Measurements from ENCODE around the gene GOLGA8B.
"Not testable (repeated sequence)": the region's sequence is repeated elsewhere in the genome, so short reads cannot be mapped to it uniquely, and the experiment has no call there.

The GOLGA8B gene

DNA sequence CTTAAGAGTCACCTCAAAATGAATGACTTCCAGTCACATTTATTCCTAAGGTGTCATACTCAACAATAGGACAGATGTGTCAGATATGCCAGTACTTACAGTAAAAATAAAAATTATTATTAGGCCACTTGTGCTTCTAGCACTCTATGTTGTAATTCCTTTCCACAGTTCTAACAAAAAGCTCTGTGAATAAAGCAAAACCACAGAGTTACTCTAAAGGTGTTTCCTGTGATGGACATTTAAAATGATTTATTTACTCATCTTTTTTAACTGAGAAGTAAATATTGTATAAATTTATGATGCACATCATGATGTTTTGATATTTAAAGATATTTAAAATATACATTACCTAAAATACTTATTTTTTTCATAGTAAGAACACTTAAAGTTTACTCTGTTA lies 13.9 kb upstream of the GOLGA8B start:
- Histone ChIP-seq H3K27ac (no peak overlapping the region), H3K4me3 (no peak overlapping the region)
- TF ChIP-seq, protein P1, sequence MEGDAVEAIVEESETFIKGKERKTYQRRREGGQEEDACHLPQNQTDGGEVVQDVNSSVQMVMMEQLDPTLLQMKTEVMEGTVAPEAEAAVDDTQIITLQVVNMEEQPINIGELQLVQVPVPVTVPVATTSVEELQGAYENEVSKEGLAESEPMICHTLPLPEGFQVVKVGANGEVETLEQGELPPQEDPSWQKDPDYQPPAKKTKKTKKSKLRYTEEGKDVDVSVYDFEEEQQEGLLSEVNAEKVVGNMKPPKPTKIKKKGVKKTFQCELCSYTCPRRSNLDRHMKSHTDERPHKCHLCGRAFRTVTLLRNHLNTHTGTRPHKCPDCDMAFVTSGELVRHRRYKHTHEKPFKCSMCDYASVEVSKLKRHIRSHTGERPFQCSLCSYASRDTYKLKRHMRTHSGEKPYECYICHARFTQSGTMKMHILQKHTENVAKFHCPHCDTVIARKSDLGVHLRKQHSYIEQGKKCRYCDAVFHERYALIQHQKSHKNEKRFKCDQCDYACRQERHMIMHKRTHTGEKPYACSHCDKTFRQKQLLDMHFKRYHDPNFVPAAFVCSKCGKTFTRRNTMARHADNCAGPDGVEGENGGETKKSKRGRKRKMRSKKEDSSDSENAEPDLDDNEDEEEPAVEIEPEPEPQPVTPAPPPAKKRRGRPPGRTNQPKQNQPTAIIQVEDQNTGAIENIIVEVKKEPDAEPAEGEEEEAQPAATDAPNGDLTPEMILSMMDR (IDR thresholded peaks at IDR 0.05): no peak
- no peak for DNase-seq (ENCODE audit: low spot score)

DNA sequence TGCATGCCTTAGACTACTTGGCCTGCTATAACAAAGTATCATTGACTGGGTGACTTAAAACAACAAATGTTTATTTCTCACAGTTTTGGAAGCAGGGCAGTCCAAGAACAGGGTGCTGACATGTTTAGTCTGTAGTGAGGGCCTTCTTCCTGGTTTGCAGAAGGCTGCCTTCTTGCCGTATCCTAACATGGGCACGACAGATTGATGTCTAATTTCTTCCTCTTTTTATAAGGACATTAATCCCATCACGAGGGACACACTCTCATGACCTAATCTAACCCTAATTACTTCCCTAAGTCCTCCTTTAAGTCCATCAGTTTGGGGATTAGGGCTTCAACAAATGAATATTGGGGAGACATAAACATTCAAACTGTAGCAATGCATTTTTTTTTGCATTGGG lies 10.9 kb upstream of the GOLGA8B start:
- TF ChIP-seq, protein P1 (IDR thresholded peaks at IDR 0.05): no peak
- no peak for DNase-seq (ENCODE audit: low spot score)
- Histone ChIP-seq H3K27ac (no peak overlapping the region), H3K4me3 (no peak overlapping the region)

DNA sequence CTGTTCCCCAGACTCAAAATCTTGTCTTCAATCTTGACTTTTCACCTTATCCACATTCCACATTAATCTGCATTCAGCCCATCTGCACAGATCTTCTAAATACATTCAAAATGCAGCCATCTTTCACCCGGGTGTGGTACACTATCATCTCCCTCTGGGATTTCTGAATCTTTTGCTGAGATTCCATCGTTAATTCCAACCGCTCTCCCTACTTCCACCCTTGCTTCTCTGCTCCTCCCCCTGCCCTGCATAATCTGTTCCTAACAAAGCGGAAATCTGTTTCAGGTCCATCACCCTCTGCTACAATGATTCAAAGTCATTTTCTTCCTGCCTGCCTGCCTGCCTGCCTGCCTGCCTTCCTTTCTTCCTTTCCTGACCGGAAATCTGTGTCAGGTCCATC lies 7.9 kb upstream of the GOLGA8B start:
- TF ChIP-seq, protein P1 (IDR thresholded peaks at IDR 0.05): no peak
- Histone ChIP-seq H3K27ac (no peak overlapping the region), H3K4me3 (no peak overlapping the region)
- no peak for DNase-seq (ENCODE audit: low spot score)

DNA sequence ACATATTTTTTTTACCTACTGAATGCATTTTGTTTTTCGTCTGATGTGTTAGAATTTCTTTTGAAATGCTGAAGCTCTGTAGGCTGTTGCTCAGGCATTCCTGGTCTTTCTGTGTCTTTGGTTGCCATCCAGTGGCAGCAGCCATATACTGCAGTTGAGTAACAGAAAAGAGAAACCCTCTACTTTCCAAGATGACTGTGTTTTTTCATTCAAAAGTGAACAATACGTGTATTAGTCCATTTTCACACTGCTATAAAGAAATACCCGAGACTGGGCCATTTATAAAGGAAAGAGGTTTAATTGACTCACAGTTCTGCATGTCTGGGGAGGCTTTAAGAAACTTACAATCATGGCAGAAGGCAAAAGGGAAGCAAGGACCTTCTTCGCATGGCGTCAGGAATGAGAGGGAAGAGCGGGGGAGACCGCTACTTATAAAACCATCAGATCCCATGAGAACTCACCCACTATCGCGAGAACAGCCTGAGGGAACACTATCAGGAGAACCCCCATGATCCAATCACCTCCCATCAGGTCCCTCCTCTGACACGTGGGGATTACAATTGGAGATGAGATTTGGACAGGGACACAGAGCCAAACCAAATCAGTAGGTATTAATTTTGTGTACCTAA lies 4.7 kb upstream of the GOLGA8B start:
- Histone ChIP-seq H3K27ac (peak overlapping the region in 1 of 2 donors; percentile 59), H3K4me3 (peak overlapping the region; percentile 59)
- TF ChIP-seq, protein P1 (IDR thresholded peaks at IDR 0.05): peak; percentile 57
- DNase-seq (ENCODE audit: low spot score): no peak

DNA sequence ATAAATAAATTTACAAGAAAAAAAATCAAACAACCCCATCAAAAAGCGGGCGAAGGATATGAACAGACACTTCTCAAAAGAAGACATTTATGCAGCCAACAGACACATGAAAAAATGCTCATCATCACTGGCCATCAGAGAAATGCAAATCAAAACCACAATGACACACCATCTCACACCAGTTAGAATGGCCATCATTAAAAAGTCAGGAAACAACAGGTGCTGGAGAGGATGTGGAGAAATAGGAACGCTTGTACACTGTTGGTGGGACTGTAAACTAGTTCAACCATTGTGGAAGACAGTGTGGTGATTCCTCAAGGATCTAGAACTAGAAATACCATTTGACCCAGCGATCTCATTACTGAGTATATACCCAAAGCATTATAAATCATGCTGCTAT lies 2.5 kb upstream of the GOLGA8B start:
- not testable (repeated sequence) for H3K4me3 ChIP-seq; H3K27ac ChIP-seq; DNase-seq (ENCODE audit: low spot score)

DNA sequence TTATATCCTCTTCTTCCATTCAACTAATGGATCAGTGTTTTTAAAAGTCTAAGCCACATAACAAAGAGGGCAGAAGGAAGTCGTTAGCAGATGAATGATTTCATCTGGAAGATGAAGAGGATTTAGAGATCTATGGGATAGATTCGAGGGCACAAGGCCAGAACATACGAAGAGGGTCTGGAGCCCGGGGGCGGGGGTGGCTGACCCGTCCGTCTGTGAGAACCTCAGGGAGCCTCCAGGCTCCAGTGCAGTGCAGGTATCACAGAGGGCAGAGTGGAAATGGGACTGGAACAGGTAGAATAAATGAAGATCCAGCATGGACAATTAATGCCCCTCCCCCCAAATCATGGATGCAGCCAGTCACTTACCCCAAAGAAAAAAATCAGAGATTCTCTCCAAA lies 1.5 kb upstream of the GOLGA8B start:
- no peak overlapping the region for H3K27ac ChIP-seq
- DNase-seq (ENCODE audit: low spot score): no peak
- no peak overlapping the region for H3K4me3 ChIP-seq
- TF ChIP-seq, protein P1 (IDR thresholded peaks at IDR 0.05): no peak

DNA sequence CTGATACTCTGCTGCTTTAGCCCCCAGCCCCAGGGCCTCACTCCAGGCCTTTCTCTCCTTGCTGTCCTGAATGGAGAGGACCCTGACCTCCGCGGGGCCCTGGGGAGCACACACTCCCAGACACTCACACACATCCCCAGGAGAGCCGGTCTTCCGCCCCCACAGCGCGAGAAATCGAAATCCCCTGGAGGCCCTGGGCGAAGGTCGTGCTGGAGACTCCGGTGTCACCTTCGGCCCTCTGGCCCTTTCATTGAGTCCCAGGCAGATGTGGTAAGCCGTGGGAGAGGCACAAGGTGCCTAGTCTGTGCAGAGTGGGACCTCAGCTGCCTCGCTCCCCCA lies 848 bp upstream of the GOLGA8B start:
- H3K4me3 ChIP-seq: peak overlapping the region; percentile 76
- no peak for DNase-seq (ENCODE audit: low spot score)
- no peak overlapping the region for H3K27ac ChIP-seq
- TF ChIP-seq, protein P1 (IDR thresholded peaks at IDR 0.05): no peak
